Heart right ventricle (tissue), 16 donors: ENCODE results near the gene CUEDC1. TPM values are rescaled to one million over a fixed set of nuclear protein-coding genes. Genes with fewer than 3 reads are reported as not detected.

Experiments used
- ATAC-seq, 8 donors: fragments of 200-7000 bp; cut with Tn5 transposase; one replicate each; pipeline ENCODE4 v1.9.1; 2020; ENCODE audit warnings: mild to moderate bottlenecking in 8 of 8, moderate library complexity in 8 of 8, moderate number of reproducible peaks in 1 of 8
- DNase-seq, 2 donors: peaks; one replicate each; pipeline ENCODE4 v3.0.0-alpha.2; 2020
- H3K27ac ChIP-seq, 10 donors: fragments of 200-600 bp; sonication (generic) in 2 of 10; one replicate each; pipeline versions ENCODE4 v1.5.0 to v1.8.0; 2020 to 2022; ENCODE audit warnings: mild to moderate bottlenecking in 3 of 10
- H3K27me3 ChIP-seq, 7 donors: fragments of 200-600 bp; one replicate each; pipeline ENCODE4 v1.8.0; 2021 to 2022; ENCODE audit warnings: mild to moderate bottlenecking in 2 of 7
- H3K36me3 ChIP-seq, 9 donors: fragments of 200-600 bp; sonication (generic) in 1 of 9; one replicate each; pipeline versions ENCODE4 v1.5.0 to v1.8.0; 2020 to 2022; ENCODE audit warnings: mild to moderate bottlenecking in 2 of 9
- H3K4me1 ChIP-seq, 9 donors: fragments of 200-600 bp; sonication (generic) in 1 of 9; one replicate each; pipeline versions ENCODE4 v1.5.0 to v1.8.0; 2020 to 2022; ENCODE audit warnings: mild to moderate bottlenecking in 4 of 9
- H3K4me3 ChIP-seq, 10 donors: fragments of 200-600 bp; sonication (generic) in 2 of 10; one replicate each; pipeline versions ENCODE4 v1.5.0 to v1.8.0; 2020 to 2022; ENCODE audit warnings: mild to moderate bottlenecking in 7 of 10, moderate library complexity in 2 of 10
- H3K9me3 ChIP-seq, 11 donors: fragments of 200-600 bp in 10 of 11; sonication (generic) in 2 of 11; one replicate each; pipeline versions ENCODE4 v1.5.0 to v1.8.0; 2013 to 2022; ENCODE audit warnings: mild to moderate bottlenecking in 2 of 11, control low read depth in 1 of 11, moderate library complexity in 1 of 11
- WGBS, 2 donors: extraction: QIAGEN DNeasy Blood & Tissue Kit; methylation state at CpG; one replicate each; pipeline ENCODE4 v1.1.7; 2013; ENCODE audit warnings: inconsistent platforms in 1 of 2; 5-methylcytosine and 5-hydroxymethylcytosine counted together
- intact Hi-C, 10 donors: fragments of 100-400 bp; cut with DNase I; formaldehyde crosslinking; loops; one replicate each; pipeline versions ENCODE4 v1.11.1 to v1.14.2; 2022
- polyA plus RNA-seq, 2 donors: library from polyadenylated mRNA; stranded (reverse); fragments of 200-250 nt; gene quantifications; one replicate each; pipeline ENCODE4 v1.2.3, GENCODE V29; 2013
- total RNA-seq, 10 donors: library from RNA; stranded (reverse); fragmentation: NEBNext Ultra II Directional in 3 of 10; extraction: Animal tissue kit (Norgen Biotek cat#: 25700) in 3 of 10; gene quantifications; one replicate each; pipeline versions ENCODE4 v1.2.1 to v1.2.4, GENCODE V29; 2021 to 2023
- TF ChIP-seq, protein P1 (sequence below), 9 donors: fragments of 200-600 bp; sonication (generic) in 2 of 9; IDR thresholded peaks; one replicate each; pipeline versions ENCODE4 v1.5.0 to v1.8.0; 2021 to 2022; ENCODE audit warnings: antibody characterized with exemption in 9 of 9, mild to moderate bottlenecking in 5 of 9, moderate library complexity in 1 of 9
- donor health status: Arrhythmogenic right ventricular cardiomyopathy.
- donor health status: ischemic (EF 13 %, LVEDD 7.1; RV severe dilation, severe dysfunction).
- donor health status: healthy with polysubstance abuse.
- donor health status: DM: no; HTN: yes; CAD: no.
- donor health status: DM: no; HTN: no; CAD: no.
- donor health status: ischemic (EF 25% LVEDD 6.9; RV normal size, moderate dysfunction).
- donor health status: ischemic (EF 25% LVEDD 5.7; RV mildly dilated, moderate dysfunction).
- donor health status: healthy.
- donor health status: DM: yes; HTN: yes; CAD: no.
- donor health status: Ischemic cardiomyopathy.
- donor health status: ischemic (EF 35%, LVEDD 5.7; RV mildly dilated, moderate dysfunction).
- donor health status: nonischemic (EF 11% LVEDD 7.7; RV severe dilation, severe dysfunction).
- donor health status: DM: yes; HTN: yes; CAD: no.
- donor health status: PGD.
- donor health status: ischemic (EF 29% LVEDD 5.4; RV normal size, mild dysfunction).
- donor health status: nonischemic (EF 23%, LVEDD 6.1; RV moderate dilation, normal function).

Gene CUEDC1
- total and polyA plus RNA-seq, 12 donors = 26.9 to 65.0 (median 45.4) TPM

DNA sequence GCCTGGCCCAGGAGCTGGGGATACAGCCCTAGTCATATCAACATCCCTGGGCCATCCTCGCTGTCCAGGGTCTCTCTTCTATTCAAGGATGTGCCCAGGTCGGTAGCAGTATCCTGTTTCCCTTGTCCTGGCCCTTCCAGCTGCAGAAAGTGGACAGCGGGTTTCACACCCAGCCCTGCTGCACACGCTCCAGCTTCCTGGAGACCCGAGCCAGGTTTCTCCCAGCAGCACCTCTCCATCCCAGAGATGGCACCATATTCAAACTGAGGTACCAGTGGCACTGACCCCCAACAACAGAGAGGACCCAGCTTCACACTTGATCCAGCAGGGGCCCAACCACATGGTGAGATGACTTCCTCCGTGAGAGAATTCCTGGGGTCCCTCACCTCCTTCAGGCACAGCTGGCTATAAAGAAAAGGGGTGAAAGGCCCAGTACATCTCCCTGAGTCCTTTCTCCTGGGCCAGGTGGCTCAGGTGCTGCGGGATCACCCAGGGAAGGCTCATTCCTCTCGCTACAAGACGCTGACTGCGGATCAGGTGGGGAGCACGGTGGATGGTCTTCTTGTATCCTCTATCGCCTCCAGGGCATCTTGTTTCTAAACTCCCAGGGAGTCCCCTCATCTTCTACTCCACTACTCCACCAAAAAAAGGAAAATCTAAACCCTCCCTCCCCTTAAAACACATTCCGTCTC, 1.4 kb downstream of the CUEDC1 start:
- DNase-seq (no peak), ATAC-seq (peak in 5 of 8 donors; percentile 1 to 23 (median 10))
- peaks cover 20 to 71% (median 68%) of the 10 kb centered on the region in 9 donors for H3K4me1 ChIP-seq
- H3K36me3 ChIP-seq = no peaks in the 10 kb centered on the region
- H3K4me3 ChIP-seq = peak overlapping the region; percentile 67 to 98 (median 84)
- no peaks in the 10 kb centered on the region for H3K9me3 ChIP-seq
- TF ChIP-seq, protein P1, sequence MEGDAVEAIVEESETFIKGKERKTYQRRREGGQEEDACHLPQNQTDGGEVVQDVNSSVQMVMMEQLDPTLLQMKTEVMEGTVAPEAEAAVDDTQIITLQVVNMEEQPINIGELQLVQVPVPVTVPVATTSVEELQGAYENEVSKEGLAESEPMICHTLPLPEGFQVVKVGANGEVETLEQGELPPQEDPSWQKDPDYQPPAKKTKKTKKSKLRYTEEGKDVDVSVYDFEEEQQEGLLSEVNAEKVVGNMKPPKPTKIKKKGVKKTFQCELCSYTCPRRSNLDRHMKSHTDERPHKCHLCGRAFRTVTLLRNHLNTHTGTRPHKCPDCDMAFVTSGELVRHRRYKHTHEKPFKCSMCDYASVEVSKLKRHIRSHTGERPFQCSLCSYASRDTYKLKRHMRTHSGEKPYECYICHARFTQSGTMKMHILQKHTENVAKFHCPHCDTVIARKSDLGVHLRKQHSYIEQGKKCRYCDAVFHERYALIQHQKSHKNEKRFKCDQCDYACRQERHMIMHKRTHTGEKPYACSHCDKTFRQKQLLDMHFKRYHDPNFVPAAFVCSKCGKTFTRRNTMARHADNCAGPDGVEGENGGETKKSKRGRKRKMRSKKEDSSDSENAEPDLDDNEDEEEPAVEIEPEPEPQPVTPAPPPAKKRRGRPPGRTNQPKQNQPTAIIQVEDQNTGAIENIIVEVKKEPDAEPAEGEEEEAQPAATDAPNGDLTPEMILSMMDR (IDR thresholded peaks at IDR 0.05) = no peak
- WGBS, 2 donors = 49 to 51% methylated on average over 13 of the region's 13 CpGs
- intact Hi-C loops = loop anchor here in 8 of 10 donors (2.0 to 10.0 kb wide), 8 partner anchors 33 to 62 kb away; partner anchors contain the start of gene VEZF1 (in 5 of the 8)
- H3K27me3 ChIP-seq = peaks cover 0 to 4% (median 0%) of the 10 kb centered on the region in 7 donors
- peak overlapping the region; percentile 97 to 100 (median 99) for H3K27ac ChIP-seq

DNA sequence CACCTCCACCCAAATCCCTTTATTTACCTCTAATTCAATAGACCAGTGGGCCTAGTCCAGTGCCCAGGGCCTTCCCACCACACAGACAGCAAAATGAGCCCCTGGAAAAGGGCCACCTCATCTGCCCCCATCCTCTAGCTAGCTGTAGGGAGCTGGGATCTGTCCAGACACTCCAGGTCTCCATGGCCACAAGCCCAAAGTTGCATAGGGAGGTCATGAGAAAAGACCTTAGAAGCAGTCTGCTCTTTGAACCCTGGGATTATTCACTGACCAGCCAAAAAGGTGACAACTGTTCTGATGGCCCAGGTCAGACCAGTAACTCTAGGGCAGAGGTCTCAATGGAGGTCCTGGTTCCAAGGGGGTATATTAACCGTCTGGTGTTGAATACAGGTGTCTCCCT, 2.0 kb downstream of the CUEDC1 start:
- TF ChIP-seq, protein P1 (IDR thresholded peaks at IDR 0.05) = no peak

DNA sequence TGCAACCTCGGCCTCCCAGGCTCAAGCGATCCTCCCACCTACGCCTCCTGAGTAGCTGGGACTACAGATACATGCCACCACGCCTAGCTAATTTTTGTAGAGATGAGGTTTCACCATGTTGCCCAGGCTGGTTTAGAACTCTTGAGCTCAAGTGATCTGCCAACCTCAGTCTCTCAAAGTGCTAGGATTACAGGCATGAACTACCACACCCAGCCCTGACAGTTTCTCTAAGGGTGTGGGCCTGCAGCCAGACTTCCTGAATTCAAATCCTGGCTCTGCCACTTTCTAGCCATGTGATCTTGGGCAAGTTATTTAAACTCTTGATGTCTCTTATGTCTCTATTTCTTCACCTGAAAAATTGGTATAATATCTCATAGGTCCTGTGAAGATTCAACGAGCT, 5.6 kb downstream of the CUEDC1 start:
- 87 to 90% methylated on average over 5 of the region's 5 CpGs for WGBS, 2 donors
- peak overlapping the region in 9 of 10 donors; percentile 70 to 100 (median 85) for H3K27ac ChIP-seq
- peak in 1 of 2 donors; percentile 44 for DNase-seq

More for the DNA sequence above, 2.0 kb downstream of the CUEDC1 start:
- H3K27me3 ChIP-seq = peaks cover 0 to 4% (median 0%) of the 10 kb centered on the region in 7 donors
- intact Hi-C loops = loop anchor here in 7 of 10 donors (5.0 to 10.0 kb wide), 4 partner anchors 34 to 61 kb away; partner anchors contain the start of gene VEZF1 (in 4 of the 7)
- H3K36me3 ChIP-seq = no peaks in the 10 kb centered on the region
- WGBS, 2 donors = 73 to 83% methylated on average over 1 of the region's 1 CpG
- no peak for ATAC-seq
- H3K4me3 ChIP-seq = no peak overlapping the region
- H3K4me1 ChIP-seq = peaks cover 26 to 77% (median 74%) of the 10 kb centered on the region in 9 donors
- peak overlapping the region; percentile 19 to 100 (median 99) for H3K27ac ChIP-seq
- no peaks in the 10 kb centered on the region for H3K9me3 ChIP-seq
- no peak for DNase-seq

More for the DNA sequence above, 5.6 kb downstream of the CUEDC1 start:
- Histone ChIP-seq H3K4me3 (no peak overlapping the region), H3K4me1 (peaks cover 41 to 98% (median 93%) of the 10 kb centered on the region in 9 donors), H3K27me3 (no peaks in the 10 kb centered on the region), H3K36me3 (no peaks in the 10 kb centered on the region), H3K9me3 (no peaks in the 10 kb centered on the region)
- intact Hi-C loops = loop anchor here in 7 of 10 donors (5.0 to 10.0 kb wide), 5 partner anchors 32 to 57 kb away; partner anchors contain the start of gene VEZF1 (in 4 of the 7)
- TF ChIP-seq, protein P1 (IDR thresholded peaks at IDR 0.05) = no peak
- no peak for ATAC-seq
